Activated naive CD4-positive, alpha-beta T cell treated with anti-CD3 and anti-CD28 coated beads, Interleukin-2, amount 50 U/mL, for 24 hours (primary cell): ENCODE data around the gene VPREB1.
"Not testable (repeated sequence)": the region's sequence is repeated elsewhere in the genome, so short reads cannot be mapped to it uniquely, and the experiment has no call there.

Source experiments
- H3K27ac Mint-ChIP-seq: one replicate; pipeline ENCODE4 v1.8.0; 2021; ENCODE audit warnings: mild to moderate bottlenecking, mixed read lengths
- H3K27me3 Mint-ChIP-seq: one replicate; pipeline ENCODE4 v1.8.0; 2021; ENCODE audit warnings: mixed read lengths
- H3K36me3 Mint-ChIP-seq: one replicate; pipeline ENCODE4 v1.8.0; 2021; ENCODE audit warnings: mixed read lengths
- H3K4me1 Mint-ChIP-seq: one replicate; pipeline ENCODE4 v1.8.0; 2021; ENCODE audit warnings: mixed read lengths
- H3K4me3 Mint-ChIP-seq: one replicate; pipeline ENCODE4 v1.8.0; 2021; ENCODE audit warnings: mild to moderate bottlenecking, mixed read lengths
- H3K9me3 Mint-ChIP-seq: one replicate; pipeline ENCODE4 v1.8.0; 2021; ENCODE audit warnings: mixed read lengths

The VPREB1 gene

GRCh38 chr22:22258597-22259415 lies 14.2 kb downstream of the VPREB1 start:
- H3K9me3 Mint-ChIP-seq, H3K27me3 Mint-ChIP-seq, H3K4me3 Mint-ChIP-seq, H3K4me1 Mint-ChIP-seq, H3K27ac Mint-ChIP-seq, H3K36me3 Mint-ChIP-seq: not testable (repeated sequence)

- not testable (repeated sequence) for H3K4me1 Mint-ChIP-seq, H3K36me3 Mint-ChIP-seq, H3K9me3 Mint-ChIP-seq, H3K4me3 Mint-ChIP-seq, H3K27me3 Mint-ChIP-seq
- peak overlapping the region; percentile 59 for H3K27ac Mint-ChIP-seq
Observed at GRCh38 chr22:22260169-22260568, 15.6 kb downstream of the VPREB1 start.

GRCh38 chr22:22260586-22260985 lies 16.0 kb downstream of the VPREB1 start:
- not testable (repeated sequence) for H3K4me1 Mint-ChIP-seq, H3K4me3 Mint-ChIP-seq, H3K27me3 Mint-ChIP-seq, H3K27ac Mint-ChIP-seq, H3K9me3 Mint-ChIP-seq, H3K36me3 Mint-ChIP-seq

- H3K4me1 Mint-ChIP-seq, H3K27me3 Mint-ChIP-seq, H3K27ac Mint-ChIP-seq, H3K36me3 Mint-ChIP-seq, H3K4me3 Mint-ChIP-seq, H3K9me3 Mint-ChIP-seq: not testable (repeated sequence)
Observed at GRCh38 chr22:22262332-22263074, 17.9 kb downstream of the VPREB1 start.

GRCh38 chr22:22263823-22264222 lies 19.2 kb downstream of the VPREB1 start:
- not testable (repeated sequence) for H3K4me1 Mint-ChIP-seq, H3K36me3 Mint-ChIP-seq, H3K9me3 Mint-ChIP-seq, H3K4me3 Mint-ChIP-seq, H3K27me3 Mint-ChIP-seq, H3K27ac Mint-ChIP-seq

GRCh38 chr22:22270036-22270676 lies 25.6 kb downstream of the VPREB1 start:
- peaks cover 10% of the 10 kb centered on the region for H3K4me1 Mint-ChIP-seq
- peak overlapping the region; percentile 41 for H3K27ac Mint-ChIP-seq
- not testable (repeated sequence) for H3K9me3 Mint-ChIP-seq, H3K27me3 Mint-ChIP-seq, H3K36me3 Mint-ChIP-seq, H3K4me3 Mint-ChIP-seq

GRCh38 chr22:22277423-22277822 lies 32.8 kb downstream of the VPREB1 start:
- not testable (repeated sequence) for H3K4me1 Mint-ChIP-seq, H3K9me3 Mint-ChIP-seq, H3K27me3 Mint-ChIP-seq, H3K27ac Mint-ChIP-seq, H3K4me3 Mint-ChIP-seq, H3K36me3 Mint-ChIP-seq

- H3K27me3 Mint-ChIP-seq, H3K9me3 Mint-ChIP-seq, H3K4me3 Mint-ChIP-seq, H3K4me1 Mint-ChIP-seq, H3K27ac Mint-ChIP-seq, H3K36me3 Mint-ChIP-seq: not testable (repeated sequence)
Observed at GRCh38 chr22:22284962-22285756, 40.6 kb downstream of the VPREB1 start.

GRCh38 chr22:22286390-22287105 lies 42.0 kb downstream of the VPREB1 start:
- H3K4me3 Mint-ChIP-seq, H3K4me1 Mint-ChIP-seq, H3K36me3 Mint-ChIP-seq, H3K9me3 Mint-ChIP-seq, H3K27me3 Mint-ChIP-seq, H3K27ac Mint-ChIP-seq: not testable (repeated sequence)

- H3K36me3 Mint-ChIP-seq, H3K27me3 Mint-ChIP-seq, H3K9me3 Mint-ChIP-seq, H3K27ac Mint-ChIP-seq, H3K4me1 Mint-ChIP-seq, H3K4me3 Mint-ChIP-seq: not testable (repeated sequence)
Observed at GRCh38 chr22:22287106-22287626, 42.6 kb downstream of the VPREB1 start.

- not testable (repeated sequence) for H3K27ac Mint-ChIP-seq
Observed at GRCh38 chr22:22289666-22290065, 45.1 kb downstream of the VPREB1 start.

GRCh38 chr22:22291129-22291806 lies 46.7 kb downstream of the VPREB1 start:
- not testable (repeated sequence) for H3K9me3 Mint-ChIP-seq, H3K27ac Mint-ChIP-seq, H3K4me3 Mint-ChIP-seq

More at GRCh38 chr22:22289666-22290065, 45.1 kb downstream of the VPREB1 start:
- H3K9me3 Mint-ChIP-seq, H3K4me3 Mint-ChIP-seq, H3K27me3 Mint-ChIP-seq, H3K4me1 Mint-ChIP-seq, H3K36me3 Mint-ChIP-seq: not testable (repeated sequence)

GRCh38 chr22:22292656-22293055 lies 48.1 kb downstream of the VPREB1 start:
- H3K27ac Mint-ChIP-seq, H3K9me3 Mint-ChIP-seq, H3K36me3 Mint-ChIP-seq, H3K4me3 Mint-ChIP-seq, H3K4me1 Mint-ChIP-seq, H3K27me3 Mint-ChIP-seq: not testable (repeated sequence)

More at GRCh38 chr22:22291129-22291806, 46.7 kb downstream of the VPREB1 start:
- not testable (repeated sequence) for H3K27me3 Mint-ChIP-seq, H3K4me1 Mint-ChIP-seq, H3K36me3 Mint-ChIP-seq

- not testable (repeated sequence) for H3K27me3 Mint-ChIP-seq, H3K4me1 Mint-ChIP-seq, H3K9me3 Mint-ChIP-seq, H3K27ac Mint-ChIP-seq, H3K36me3 Mint-ChIP-seq, H3K4me3 Mint-ChIP-seq
Observed at GRCh38 chr22:22293436-22293835, 48.9 kb downstream of the VPREB1 start.

- H3K4me3 Mint-ChIP-seq, H3K27me3 Mint-ChIP-seq, H3K36me3 Mint-ChIP-seq, H3K27ac Mint-ChIP-seq, H3K9me3 Mint-ChIP-seq: not testable (repeated sequence)
- H3K4me1 Mint-ChIP-seq, result peaks cover 13% of the 10 kb centered on the region
Observed at GRCh38 chr22:22294641-22295040, 50.1 kb downstream of the VPREB1 start.
